MCF 10A (cell line): ENCODE measurements around the gene SYNE3. TPM values are rescaled to one million over a fixed set of nuclear protein-coding genes. Genes with fewer than 3 reads are reported as not detected.

Experiments used
- BruUV-seq: library from RNA; stranded (reverse); fragments of 400-500 nt; replicated peaks from 2 replicates; lab custom pipeline; 2021; lab: Mats Ljungman, UMichigan
- CTCF ChIA-PET: fragments of 300-600 bp; sonication (Branson Sonifier 250); formaldehyde crosslinking; extraction: SDS; loops from one replicate; lab custom pipeline; 2021; ENCODE audit warnings: antibody characterized with exemption, inconsistent platforms; lab: Yijun Ruan, JAX
- POLR2A ChIA-PET: fragments of 300-600, 350-650 bp; sonication (Branson Sonifier 250); formaldehyde crosslinking; extraction: SDS; loops from one replicate; lab custom pipeline; 2020; ENCODE audit warnings: antibody characterized with exemption, inconsistent platforms; lab: Yijun Ruan, JAX
- DNase-seq: peaks from one replicate; pipeline ENCODE4 v3.0.0-alpha.2; 2018; ENCODE audit not compliant: unreplicated experiment
- H3K27ac Mint-ChIP-seq: one replicate; pipeline ENCODE4 v1.8.0; 2022; ENCODE audit warnings: mild to moderate bottlenecking, low read depth, mixed read lengths; ENCODE audit not compliant: unreplicated experiment
- H3K27me3 Mint-ChIP-seq: one replicate; pipeline ENCODE4 v1.8.0; 2022; ENCODE audit warnings: mixed read lengths; ENCODE audit not compliant: insufficient read depth, unreplicated experiment
- H3K36me3 Mint-ChIP-seq: one replicate; pipeline ENCODE4 v1.8.0; 2022; ENCODE audit warnings: mild to moderate bottlenecking, moderate library complexity, mixed read lengths; ENCODE audit not compliant: insufficient read depth, unreplicated experiment
- H3K4me1 Mint-ChIP-seq: one replicate; pipeline ENCODE4 v1.8.0; 2022; ENCODE audit warnings: mixed read lengths; ENCODE audit not compliant: insufficient read depth, unreplicated experiment
- H3K4me3 Mint-ChIP-seq: one replicate; pipeline ENCODE4 v1.8.0; 2022; ENCODE audit warnings: mild to moderate bottlenecking, moderate library complexity, mixed read lengths; ENCODE audit not compliant: unreplicated experiment
- H3K9me3 Mint-ChIP-seq: one replicate; pipeline ENCODE4 v1.8.0; 2022; ENCODE audit warnings: mixed read lengths; ENCODE audit not compliant: unreplicated experiment
- CTCF ChIP-seq: fragments of 200-600 bp; IDR thresholded peaks from one replicate; pipeline ENCODE4 v1.8.0; 2022; ENCODE audit warnings: antibody characterized with exemption, mild to moderate bottlenecking; ENCODE audit not compliant: unreplicated experiment
- intact Hi-C: fragments of 100-400 bp; cut with micrococcal nuclease; formaldehyde crosslinking; loops from 2 replicates; pipeline ENCODE4 v1.14.1; 2022
- total RNA-seq: library from RNA; stranded (reverse); gene quantifications from 2 replicates; pipeline ENCODE4 v1.2.3, GENCODE V29; 2022

Gene SYNE3
- total RNA-seq, 1 experiment from 2014 or later: 9.5 TPM

GRCh38 chr14:95498622-95499353 lies 17.7 kb downstream of the SYNE3 start:
- Mint-ChIP-seq H3K27ac (no peak overlapping the region), H3K9me3 (no peaks in the 10 kb centered on the region), H3K4me3 (no peak overlapping the region), H3K36me3 (no peaks in the 10 kb centered on the region), H3K27me3 (no peaks in the 10 kb centered on the region), H3K4me1 (peaks cover 18% of the 10 kb centered on the region)
- TF ChIP-seq CTCF: no peak
- ChIA-PET POLR2A (no interaction called here), CTCF (interaction anchor here (0.6 to 3.1 kb wide), 3 partner anchors 18 to 55 kb away, joined by 3 to 11 read pairs (median 3); partner anchors contain the start of gene SYNE3)
- intact Hi-C loops: no loop called here
- BruUV-seq: no TSS peak
- no peak for DNase-seq

DNA sequence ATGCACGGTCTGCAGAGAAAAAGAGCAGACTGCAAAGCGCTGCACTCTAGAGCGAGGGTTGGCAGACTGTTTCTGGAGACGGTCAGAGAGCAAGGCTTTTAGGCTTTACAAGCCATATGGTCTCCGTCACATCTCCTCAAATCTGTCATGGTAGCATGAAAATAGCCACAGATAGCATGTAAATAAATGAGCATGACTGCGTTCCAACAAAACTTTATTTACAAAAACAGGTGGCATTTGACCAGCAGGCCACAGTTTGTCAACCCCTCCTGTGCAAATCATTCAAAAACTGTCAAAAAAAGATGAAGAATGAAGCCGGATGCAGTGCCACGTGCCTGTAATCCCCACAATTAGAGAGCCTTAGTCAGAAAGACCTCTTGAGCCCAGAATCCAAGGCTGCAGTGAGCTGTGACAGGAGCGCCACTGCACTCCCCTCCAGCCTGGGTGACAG lies 18.9 kb downstream of the SYNE3 start:
- TF ChIP-seq CTCF: no peak
- Mint-ChIP-seq H3K36me3 (no peaks in the 10 kb centered on the region), H3K27ac (no peak overlapping the region), H3K27me3 (no peaks in the 10 kb centered on the region), H3K9me3 (no peaks in the 10 kb centered on the region), H3K4me3 (no peak overlapping the region), H3K4me1 (peaks cover 18% of the 10 kb centered on the region)
- CTCF ChIA-PET: no interaction called here
- POLR2A ChIA-PET: no interaction called here
- no peak for DNase-seq
- no TSS peak for BruUV-seq
- intact Hi-C loops: no loop called here

DNA sequence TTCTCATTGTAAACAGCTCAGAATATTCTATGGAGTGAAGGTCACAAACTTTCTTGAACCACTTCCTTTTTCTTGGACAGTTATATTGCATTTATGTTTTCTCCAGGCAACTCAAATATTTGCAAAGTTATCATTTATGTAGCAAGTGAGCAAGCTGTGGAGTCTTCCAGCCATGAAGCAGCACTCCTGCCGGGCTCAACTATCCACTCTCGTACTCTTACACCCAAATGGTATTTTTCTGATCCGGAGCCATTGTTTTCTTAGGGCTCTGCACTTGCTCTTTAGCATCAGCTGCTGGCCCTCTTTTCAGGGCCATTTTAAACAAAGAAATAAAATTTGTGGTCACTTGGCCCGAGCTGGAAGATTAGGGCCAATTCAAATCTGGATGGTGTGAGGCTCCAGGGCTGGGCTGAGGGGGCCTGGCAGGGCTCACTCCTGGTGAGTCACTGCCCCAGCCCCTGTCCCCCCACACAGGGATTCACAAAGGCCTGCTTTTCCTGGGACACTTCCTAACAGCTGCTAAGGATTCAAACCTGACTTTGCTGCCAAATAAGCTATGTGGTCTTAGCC lies 19.7 kb downstream of the SYNE3 start:
- intact Hi-C loops: no loop called here
- Mint-ChIP-seq H3K27me3 (no peaks in the 10 kb centered on the region), H3K4me1 (peaks cover 18% of the 10 kb centered on the region), H3K4me3 (no peak overlapping the region), H3K36me3 (no peaks in the 10 kb centered on the region), H3K27ac (no peak overlapping the region), H3K9me3 (no peaks in the 10 kb centered on the region)
- BruUV-seq: no TSS peak
- TF ChIP-seq CTCF: no peak
- ChIA-PET CTCF (interaction anchor here (0.6 to 1.5 kb wide), 3 partner anchors 14 to 31 kb away, joined by 3 to 4 read pairs (median 4); no protein-coding TSS in a partner anchor), POLR2A (no interaction called here)
- no peak for DNase-seq

- no peak overlapping the region for H3K27ac Mint-ChIP-seq
- H3K36me3 Mint-ChIP-seq: no peaks in the 10 kb centered on the region
- TF ChIP-seq CTCF: no peak
- BruUV-seq: no TSS peak
- H3K27me3 Mint-ChIP-seq: no peaks in the 10 kb centered on the region
- intact Hi-C loops: no loop called here
- ChIA-PET CTCF (interaction anchor here (0.5 to 1.5 kb wide), 4 partner anchors 13 to 31 kb away, joined by 3 to 4 read pairs (median 4); no protein-coding TSS in a partner anchor), POLR2A (interaction anchor here (0.7 kb wide), 1 partner anchor 34 kb away, joined by 3 read pairs; no protein-coding TSS in a partner anchor)
- H3K9me3 Mint-ChIP-seq: no peaks in the 10 kb centered on the region
- no peak for DNase-seq
- H3K4me1 Mint-ChIP-seq: peaks cover 16% of the 10 kb centered on the region
- no peak overlapping the region for H3K4me3 Mint-ChIP-seq
These were observed 20.3 kb downstream of the SYNE3 start for GRCh38 chr14:95496111-95496681.
